A673 (cell line): ENCODE measurements around the gene TTC34. TPM values are rescaled to one million over a fixed set of nuclear protein-coding genes. Genes with fewer than 3 reads are reported as not detected.
A peak's percentile ranks its signal among the peaks of the same experiment; 100 is the strongest.

ENCODE experiments used
- BruUV-seq: library from RNA; stranded (reverse); fragments of 400-500 nt; replicated peaks from 2 replicates; lab custom pipeline; 2021; lab: Mats Ljungman, UMichigan
- CTCF ChIA-PET: fragments of 300-600 bp; sonication (Branson Sonifier 250); formaldehyde crosslinking; loops from one replicate; lab custom pipeline; 2022; ENCODE audit warnings: antibody characterized with exemption; lab: Charles Lee
- POLR2A ChIA-PET: fragments of 300-600 bp; sonication (Branson Sonifier 250); formaldehyde crosslinking; loops from one replicate; lab custom pipeline; 2022; ENCODE audit warnings: antibody characterized with exemption; ENCODE audit not compliant: low non-redundant PET; lab: Charles Lee
- DNase-seq: peaks from one replicate; pipeline ENCODE4 v3.0.0-alpha.2; 2015; ENCODE audit warnings: low spot score
- H3K27ac ChIP-seq: fragments of 200-600 bp; sonication (generic); 2 replicates; pipeline ENCODE4 v1.5.1; 2016; ENCODE audit warnings: mixed run types, low read depth, mild to moderate bottlenecking, mixed read lengths, antibody characterized with exemption, low read length; ENCODE audit not compliant: poor library complexity, severe bottlenecking
- H3K27me3 ChIP-seq: fragments of 200-600 bp; sonication (generic); replicated peaks from 2 replicates; pipeline ENCODE4 v1.6.1; 2017; ENCODE audit warnings: mixed run types, low read depth, mild to moderate bottlenecking, mixed read lengths, antibody characterized with exemption, low read length; ENCODE audit not compliant: insufficient read depth, poor library complexity
- H3K36me3 ChIP-seq: fragments of 200-600 bp; sonication (generic); 2 replicates; pipeline ENCODE4 v1.6.1; 2016; ENCODE audit warnings: mixed run types, mild to moderate bottlenecking, mixed read lengths, antibody characterized with exemption, low read length; ENCODE audit not compliant: insufficient read depth, poor library complexity, severe bottlenecking
- H3K4me1 ChIP-seq: fragments of 200-600 bp; sonication (generic); 2 replicates; pipeline ENCODE4 v1.6.1; 2017; ENCODE audit warnings: mixed run types, mild to moderate bottlenecking, mixed read lengths, antibody characterized with exemption, low read length; ENCODE audit not compliant: insufficient read depth, poor library complexity, severe bottlenecking
- H3K4me3 ChIP-seq: fragments of 200-600 bp; sonication (generic); 2 replicates; pipeline ENCODE4 v1.5.1; 2016; ENCODE audit warnings: low read depth, mixed run types, mild to moderate bottlenecking, mixed read lengths, low read length; ENCODE audit not compliant: poor library complexity, severe bottlenecking
- H3K9me3 ChIP-seq: fragments of 200-600 bp; sonication (generic); 2 replicates; pipeline ENCODE4 v1.6.1; 2016; ENCODE audit warnings: mixed run types, low read depth, mild to moderate bottlenecking, mixed read lengths, antibody characterized with exemption, low read length; ENCODE audit not compliant: poor library complexity, severe bottlenecking
- CTCF ChIP-seq: fragments of 300-800, 200-600 bp; sonication (generic); conservative IDR thresholded peaks from 2 replicates; pipeline ENCODE4 v1.5.1; 2017; ENCODE audit warnings: low read depth, mild to moderate bottlenecking, antibody characterized with exemption, low read length, moderate library complexity, mixed read lengths
- EZH2 ChIP-seq: fragments of 200-600 bp; sonication (generic); IDR thresholded peaks from 2 replicates; pipeline ENCODE4 v1.6.1; 2017; ENCODE audit warnings: borderline replicate concordance, low read depth, mild to moderate bottlenecking, mixed read lengths, antibody characterized with exemption, low read length; ENCODE audit not compliant: poor library complexity, severe bottlenecking
- intact Hi-C: fragments of 100-400 bp; cut with micrococcal nuclease; formaldehyde crosslinking; loops from one replicate; pipeline ENCODE4 v1.10.0; 2022; ENCODE audit not compliant: unreplicated experiment
- total RNA-seq: library from RNA; stranded (reverse); gene quantifications from 2 replicates; pipeline ENCODE4 v1.2.3, GENCODE V29; 2021

The TTC34 gene
- total RNA-seq, 1 experiment from 2014 or later: 0.84 TPM

DNA sequence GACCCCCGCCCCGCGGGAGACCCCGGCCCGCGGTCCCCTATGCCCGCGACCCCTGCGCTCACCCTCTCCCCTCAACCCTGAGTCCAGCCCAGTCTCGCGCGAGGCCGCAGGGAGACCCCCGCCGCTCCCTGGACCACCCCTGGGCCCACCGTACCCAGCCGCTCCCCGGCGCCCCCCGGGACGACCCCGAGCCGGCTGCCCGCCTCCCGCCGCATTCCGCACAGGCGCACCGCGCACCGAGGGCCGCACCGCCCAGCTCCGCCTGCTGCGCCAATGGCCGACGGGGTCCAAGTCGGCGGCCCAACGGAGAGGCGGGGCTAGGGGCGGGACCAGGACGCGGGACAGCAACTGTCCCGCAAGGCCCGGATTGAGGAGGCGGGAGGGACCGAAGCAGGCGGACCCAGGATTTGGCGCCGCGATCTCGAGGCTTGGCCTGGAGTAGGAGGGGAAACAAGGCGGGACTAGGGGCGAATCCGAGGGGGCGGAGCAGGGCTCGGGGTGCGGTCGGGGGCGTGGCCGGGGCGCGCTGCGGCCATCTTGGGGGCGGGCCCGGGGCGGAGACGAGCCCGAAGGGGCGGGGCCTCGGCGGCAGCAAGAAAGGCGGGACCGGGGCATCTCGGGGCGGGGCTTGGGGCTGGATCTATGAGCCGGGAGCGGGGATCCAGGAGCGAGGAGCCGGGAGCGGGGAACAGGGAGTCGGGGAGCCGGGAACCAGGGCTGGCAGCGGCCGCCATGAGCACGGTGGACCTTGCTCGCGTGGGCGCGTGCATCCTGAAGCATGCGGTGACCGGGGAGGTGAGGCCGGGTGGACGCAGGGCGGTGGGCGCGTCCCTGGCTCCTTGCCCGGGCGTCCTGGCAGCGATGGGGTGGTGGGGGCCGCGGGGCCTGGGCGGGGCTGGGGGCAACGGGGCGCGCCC is 215.1 kb downstream of the TTC34 start, which contains the start of gene PRXL2B:
Gene PRXL2B, plus strand, starts transcription at position 624 of the 917 bp plus-strand sequence. Its CDS starts 109 bp downstream, at position 733.
- ChIA-PET CTCF (no interaction called here), POLR2A (no interaction called here)
- Histone ChIP-seq H3K27me3 (no peaks in the 10 kb centered on the region), H3K27ac (peak within 1 kb of the TSS; percentile 90), H3K36me3 (no peaks in the 10 kb centered on the region), H3K4me3 (peak within 1 kb of the TSS; percentile 65), H3K9me3 (no peaks in the 10 kb centered on the region), H3K4me1 (peaks cover 7% of the 10 kb centered on the region)
- BruUV-seq: no TSS peak
- peak; percentile 99 for DNase-seq
- intact Hi-C loops: no loop called here
- TF ChIP-seq CTCF (no peak), EZH2 (no peak)

Other genes with a start within 250 kb of the TTC34 start
- gene TNFRSF14, start 245.3 kb downstream of the TTC34 start, total RNA-seq: 4.6 and 7.6 TPM in 2 replicates
- 34.8 and 41.0 TPM in 2 replicates for gene PRXL2B, start 214.9 kb downstream of the TTC34 start, total RNA-seq
- not detected in 2 replicates for gene MMEL1, start 168.7 kb downstream of the TTC34 start, total RNA-seq
- gene ACTRT2, start 219.8 kb upstream of the TTC34 start, total RNA-seq: not detected in 2 replicates